GM18505 (cell line): ENCODE results near the gene SEMA4F.
A peak's percentile ranks its signal among the peaks of the same experiment; 100 is the strongest.

Source experiments
- ATAC-seq: cut with Tn5 transposase; IDR thresholded peaks from one replicate; pipeline ENCODE4 v1.9.1; 2021; ENCODE audit not compliant: unreplicated experiment
- POLR2A ChIP-seq: IDR thresholded peaks from 4 replicates; pipeline ENCODE4 v1.6.1; 2011; ENCODE audit warnings: borderline replicate concordance; ENCODE audit not compliant: insufficient read depth, insufficient read length; ENCODE audit errors: extremely low read depth

Gene SEMA4F

DNA sequence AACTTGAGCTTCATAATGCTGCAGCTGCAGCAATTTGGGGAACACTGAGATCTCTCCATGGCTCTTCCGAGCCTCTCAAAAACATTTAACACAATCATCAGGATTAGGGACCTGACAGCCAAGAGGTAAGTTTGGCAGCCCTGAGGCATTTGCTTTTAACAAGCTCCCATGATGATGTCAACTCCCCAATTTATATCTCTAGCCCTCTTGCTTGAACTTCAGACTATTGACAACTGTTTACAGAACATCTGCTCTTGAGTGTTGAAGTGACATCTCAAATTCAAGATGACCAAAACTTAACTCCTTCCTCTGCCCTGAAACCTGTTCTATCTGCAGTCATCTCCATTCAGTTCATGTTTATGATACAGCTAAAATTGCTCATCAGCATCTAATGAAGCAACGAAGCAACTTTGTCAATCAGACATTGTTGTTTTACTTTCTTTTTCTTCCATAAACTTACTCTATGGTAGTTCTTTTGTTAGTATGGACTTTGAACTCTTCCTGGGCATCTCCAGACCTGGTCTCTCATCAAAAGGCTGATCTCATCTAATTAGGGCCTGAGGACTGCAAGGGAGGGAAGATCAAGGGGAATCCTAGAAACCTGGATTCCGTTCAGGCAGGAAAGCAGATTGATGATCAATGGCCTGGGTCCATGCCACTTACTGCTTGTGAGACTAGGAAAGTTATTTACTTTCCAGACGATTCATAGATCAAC, 48.1 kb downstream of the SEMA4F start:
- no peak for TF ChIP-seq POLR2A
- ATAC-seq, result no peak

DNA sequence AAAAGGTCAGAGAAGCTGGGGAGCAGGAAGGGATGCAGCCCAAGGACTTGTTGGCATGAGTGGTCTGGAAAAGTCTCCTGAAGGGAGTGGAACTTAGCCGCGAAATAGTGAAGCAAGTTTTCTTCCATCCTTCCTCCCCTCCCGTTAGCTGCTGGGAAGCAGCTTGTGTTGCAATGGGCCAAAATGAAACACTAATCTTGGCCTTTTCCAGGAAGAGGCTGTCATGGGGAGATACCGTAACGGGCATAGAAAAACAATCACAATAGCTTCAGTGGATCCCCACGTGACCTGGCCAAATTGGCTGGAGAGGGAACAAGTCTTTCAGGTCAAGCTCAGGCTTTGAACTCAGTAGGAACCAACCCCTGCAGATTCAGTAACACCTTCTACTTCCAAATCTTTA, 49.3 kb downstream of the SEMA4F start:
- TF ChIP-seq POLR2A, result no peak
- ATAC-seq, result no peak

DNA sequence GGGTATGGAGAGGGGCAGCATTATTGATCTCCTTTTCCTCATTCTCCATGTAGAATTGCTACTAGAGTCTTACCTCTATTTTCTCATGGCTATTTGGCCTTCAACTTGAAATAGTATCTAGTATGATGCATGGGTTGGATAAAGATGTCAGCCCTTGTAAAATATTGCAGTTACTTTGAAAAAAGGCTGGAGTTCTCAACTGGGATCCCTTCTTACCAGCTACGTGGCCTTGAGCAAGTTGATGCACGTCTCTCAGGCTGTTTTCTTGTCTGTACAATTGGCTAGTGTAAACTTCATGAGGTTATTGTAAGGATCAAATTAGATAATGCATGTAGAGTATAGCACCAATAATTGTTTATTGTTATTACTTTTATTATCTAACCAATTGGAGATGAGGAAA, 50.2 kb downstream of the SEMA4F start:
- ATAC-seq, result no peak
- no peak for TF ChIP-seq POLR2A

DNA sequence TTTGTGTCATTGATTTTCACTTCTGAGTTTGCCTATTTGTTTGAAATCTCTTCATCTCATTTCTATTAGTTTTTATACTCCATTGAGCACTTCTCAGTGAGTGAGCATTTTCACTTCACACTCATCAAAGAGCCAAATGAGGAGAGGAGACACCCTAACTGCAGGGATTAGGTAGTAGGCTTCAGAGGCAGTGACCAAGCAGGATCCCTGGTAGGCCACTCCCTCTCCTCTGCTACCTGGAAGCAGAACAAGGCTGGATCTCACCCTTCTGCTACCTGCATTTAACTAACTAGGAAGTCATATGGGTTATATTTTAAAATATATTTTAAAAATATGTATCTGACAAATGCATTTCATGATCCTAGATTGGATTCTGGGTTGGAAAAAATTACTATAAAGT, 52.7 kb downstream of the SEMA4F start:
- ATAC-seq, result no peak
- no peak for TF ChIP-seq POLR2A

DNA sequence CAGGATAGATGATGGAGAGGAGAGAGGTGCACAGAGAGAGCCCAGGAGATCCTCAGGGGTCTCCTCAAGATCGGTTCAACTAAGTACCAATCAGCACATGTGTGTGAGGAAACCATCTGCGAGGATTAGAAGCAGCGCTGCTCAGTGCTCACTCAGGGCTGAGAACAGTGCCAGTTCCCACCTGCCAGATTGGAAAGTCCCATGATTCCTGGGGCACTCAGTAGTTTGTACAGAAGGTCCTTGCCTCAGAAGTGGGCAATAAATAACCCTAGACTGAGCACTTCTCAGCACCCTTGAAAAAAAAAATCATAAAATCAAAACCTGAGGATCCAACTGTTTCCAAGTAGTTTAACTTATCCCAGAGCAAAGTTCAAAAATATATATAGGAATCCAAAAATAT, 53.8 kb downstream of the SEMA4F start:
- ATAC-seq, result no peak
- no peak for TF ChIP-seq POLR2A

DNA sequence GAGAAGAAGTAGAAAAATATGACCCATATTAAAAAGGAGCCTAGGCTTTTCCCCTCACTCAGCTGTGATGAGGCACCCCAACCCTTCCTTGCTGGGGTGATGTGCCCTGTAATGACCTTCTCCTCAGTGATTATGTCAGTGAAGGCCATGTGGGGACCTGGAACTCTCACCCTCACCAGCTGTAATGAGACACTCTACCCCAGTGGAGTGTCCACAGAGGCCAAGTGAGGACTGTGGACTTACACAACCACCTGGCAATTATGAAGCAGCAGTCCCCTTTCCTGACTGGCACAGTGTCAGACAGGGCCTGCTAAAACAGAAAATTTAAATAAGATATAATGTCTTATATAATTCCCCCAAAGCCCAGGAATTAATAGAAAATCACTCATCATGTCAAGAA, 54.2 kb downstream of the SEMA4F start:
- no peak for ATAC-seq
- no peak for TF ChIP-seq POLR2A

DNA sequence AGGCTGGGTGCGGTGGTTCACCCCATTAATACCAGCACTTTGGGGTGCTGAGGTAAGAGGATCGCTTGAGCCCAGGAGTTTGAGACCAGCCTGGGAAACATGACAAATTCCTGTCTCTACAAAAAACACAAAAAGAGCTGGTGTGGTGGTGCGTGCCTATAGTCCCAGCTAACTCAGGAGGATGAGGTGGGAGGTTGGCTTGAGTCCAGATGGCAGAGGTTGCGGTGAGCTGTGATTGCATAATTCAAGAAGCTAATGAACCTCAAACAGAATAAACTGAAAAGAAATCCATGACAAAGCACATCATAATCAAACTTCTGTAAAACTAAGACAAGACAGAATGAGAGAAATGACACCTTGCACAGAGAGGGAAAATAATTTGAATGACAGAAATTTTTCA, 54.8 kb downstream of the SEMA4F start:
- no peak for ATAC-seq
- no peak for TF ChIP-seq POLR2A

DNA sequence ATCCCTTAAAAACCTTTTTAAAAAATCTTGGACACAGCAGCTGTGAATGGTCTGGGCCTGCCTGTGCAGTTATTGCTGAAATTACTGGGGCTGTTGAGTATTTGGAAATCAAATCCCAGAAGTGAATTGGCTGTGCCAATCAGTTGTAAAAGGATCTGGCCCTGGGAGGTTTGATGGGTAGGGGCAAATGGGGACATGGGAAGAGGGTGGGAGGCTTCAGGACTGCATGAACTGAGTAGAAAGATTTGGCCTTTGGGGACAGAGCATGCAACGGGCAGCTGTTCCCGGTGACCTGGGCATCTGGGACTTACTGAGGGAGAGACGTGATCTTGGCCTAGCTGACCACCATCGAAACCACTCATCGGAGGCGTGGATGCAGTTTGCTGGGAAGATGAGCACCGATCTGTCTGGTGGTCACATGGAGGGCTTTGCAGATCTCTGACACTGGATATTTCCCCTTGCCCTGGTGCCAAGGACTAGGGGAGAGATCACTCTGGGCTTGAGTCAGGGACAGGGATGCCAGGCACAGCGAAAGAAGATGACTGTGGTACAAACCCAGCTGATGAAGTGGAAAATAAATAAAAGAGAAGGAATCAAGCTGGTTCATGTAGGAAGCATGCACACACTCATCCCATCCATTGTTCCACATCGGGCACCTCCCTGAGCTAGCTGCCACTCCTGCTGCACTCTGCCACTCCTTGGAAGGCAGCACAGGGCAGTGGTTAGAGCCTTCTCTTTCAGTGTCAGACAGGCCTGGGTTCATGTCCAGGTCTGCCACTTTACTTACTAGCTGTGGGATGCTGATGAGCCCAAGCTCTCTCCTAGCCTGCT, 58.4 kb downstream of the SEMA4F start:
- TF ChIP-seq POLR2A, result no peak
- ATAC-seq, result no peak

DNA sequence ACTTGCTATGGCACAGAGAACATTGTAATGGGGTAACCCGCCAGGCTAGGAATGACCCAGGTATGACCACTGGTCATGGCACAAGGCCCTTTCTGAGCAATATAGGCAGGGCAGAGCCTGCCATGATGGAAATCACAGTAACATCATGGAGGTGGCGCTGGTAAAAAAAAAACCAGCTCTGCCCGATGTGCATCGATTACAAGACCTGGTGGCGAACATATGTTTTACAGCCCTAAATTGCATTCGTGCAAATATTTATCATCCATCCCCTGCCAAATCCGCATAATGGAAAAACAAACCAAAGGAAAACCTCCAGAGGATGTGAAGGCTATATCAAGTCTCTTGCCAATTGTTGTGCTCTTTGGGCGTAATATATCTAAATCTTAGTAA, 60.6 kb downstream of the SEMA4F start:
- ATAC-seq, result no peak
- TF ChIP-seq POLR2A, result no peak

DNA sequence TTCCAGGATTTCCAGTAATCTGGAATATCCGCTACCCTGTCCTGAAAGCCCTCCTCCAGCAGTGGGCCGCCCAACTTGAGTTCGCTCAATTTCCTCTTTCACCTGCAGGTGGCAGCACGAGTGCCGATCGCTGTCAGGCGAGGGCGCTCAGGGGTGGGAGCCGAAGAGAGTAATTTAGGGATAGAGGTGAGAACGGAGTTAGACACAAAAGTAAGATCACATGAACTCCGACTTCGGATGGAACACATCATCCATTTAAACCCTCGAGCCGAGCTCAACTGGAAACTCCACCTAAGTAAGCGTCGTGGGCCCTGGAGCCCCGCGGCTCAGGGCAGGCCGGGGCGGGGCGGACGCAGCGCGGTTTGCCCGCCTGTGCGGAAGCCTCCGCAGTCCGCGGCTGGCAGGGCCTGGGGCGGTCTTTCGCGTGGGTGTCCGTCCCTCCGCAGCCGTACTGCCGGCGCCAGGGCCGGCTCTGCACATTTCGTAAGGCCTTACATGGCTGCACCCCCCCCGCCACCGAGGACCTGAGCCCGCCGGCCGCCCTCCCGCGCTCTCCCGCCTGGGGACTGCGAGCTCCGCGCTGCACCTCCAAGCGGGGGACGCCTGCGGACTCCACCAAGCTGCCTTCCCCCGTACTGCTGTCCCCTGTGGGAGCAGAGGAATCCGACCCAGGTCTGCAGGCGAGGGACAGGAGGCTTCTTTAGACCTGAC, 61.2 kb downstream of the SEMA4F start:
- ATAC-seq, result peak; percentile 94
- TF ChIP-seq POLR2A, result no peak

DNA sequence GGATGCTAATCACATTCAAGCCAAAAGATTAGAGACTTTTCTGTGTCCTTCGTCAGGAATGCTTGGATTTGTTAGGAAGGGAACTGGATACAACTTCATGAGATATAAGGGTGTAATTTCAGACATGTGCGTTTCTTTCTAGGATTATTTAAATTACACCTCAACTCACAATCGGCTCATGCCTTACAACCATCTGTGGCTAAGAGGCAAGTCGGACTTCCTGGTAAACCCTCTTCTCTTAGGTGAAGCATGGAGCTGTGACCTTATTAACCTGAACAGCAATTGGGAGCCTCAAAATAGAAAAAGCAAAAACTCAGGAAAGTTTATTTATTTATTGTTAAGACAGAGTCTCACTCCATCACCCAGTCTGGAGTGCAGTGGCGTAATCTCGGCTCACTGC, 61.8 kb downstream of the SEMA4F start:
- TF ChIP-seq POLR2A, result no peak
- no peak for ATAC-seq

DNA sequence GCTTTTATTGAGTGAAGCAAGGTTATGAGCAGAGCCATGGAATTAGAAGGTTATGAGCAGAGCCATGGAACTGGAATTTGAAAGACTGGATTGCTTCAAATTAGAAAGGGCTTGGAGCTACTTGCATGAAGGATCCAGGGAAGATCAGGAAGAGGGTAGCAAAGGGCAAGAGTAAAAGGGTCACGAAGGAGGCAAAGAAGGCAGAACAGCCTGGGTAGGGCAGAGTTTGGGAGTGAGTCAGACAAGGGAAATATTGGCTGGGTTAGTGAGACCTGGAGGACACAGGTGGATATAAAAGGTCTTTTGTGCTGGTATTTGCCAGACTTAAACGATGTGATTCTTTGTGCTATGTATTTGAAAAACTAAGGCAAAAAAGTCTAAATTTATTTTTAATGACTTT, 65.0 kb downstream of the SEMA4F start:
- ATAC-seq, result no peak
- no peak for TF ChIP-seq POLR2A

DNA sequence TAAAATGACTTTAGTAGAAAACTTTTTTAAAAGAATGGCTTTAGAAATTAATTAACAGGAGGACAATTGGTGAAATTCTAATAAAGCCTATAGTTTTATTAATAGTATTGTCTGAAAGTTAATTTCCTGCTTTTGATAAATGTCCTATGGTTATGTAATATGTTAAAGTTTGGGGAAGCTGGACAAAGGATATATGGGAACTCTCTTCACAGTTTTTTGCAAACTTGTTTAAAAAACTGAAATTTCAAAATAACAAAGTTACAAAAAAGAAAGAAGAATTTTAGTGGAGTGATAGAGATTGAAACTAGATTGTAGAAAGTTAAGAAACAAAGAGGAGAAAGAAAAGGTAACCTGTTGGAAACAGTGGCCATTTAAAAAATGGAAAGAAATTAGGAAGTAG, 67.3 kb downstream of the SEMA4F start:
- ATAC-seq, result no peak
- no peak for TF ChIP-seq POLR2A

DNA sequence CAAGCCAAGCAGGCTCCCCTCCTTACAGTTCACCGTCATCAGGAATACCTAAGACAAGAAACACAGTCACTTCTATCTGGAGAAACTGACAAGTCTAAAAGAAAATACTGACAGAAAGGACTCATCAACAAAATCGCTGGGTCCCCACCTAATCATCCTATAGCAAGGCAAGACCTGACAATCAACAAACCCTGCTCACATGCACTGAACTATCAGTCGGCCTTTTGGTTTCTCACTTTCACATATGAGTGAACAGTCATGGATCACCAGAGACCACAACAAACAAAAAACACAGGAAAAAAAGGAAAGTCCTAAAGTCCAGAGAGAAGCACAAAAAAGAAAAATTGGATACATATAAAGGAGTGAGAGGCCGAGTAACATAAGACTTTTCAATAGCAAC, 70.4 kb downstream of the SEMA4F start:
- ATAC-seq, result no peak
- TF ChIP-seq POLR2A, result no peak
